Hematopoietic multipotent progenitor cell treated with erythropoietin and hydrocortisone succinate and interleukin-3 and kit ligand, for 8 days (in vitro differentiated cells): ENCODE measurements around the gene HINT2.

ENCODE experiments used
- DNase-seq: peaks from one replicate; pipeline ENCODE4 v3.0.0-alpha.2; 2015

Gene HINT2

DNA sequence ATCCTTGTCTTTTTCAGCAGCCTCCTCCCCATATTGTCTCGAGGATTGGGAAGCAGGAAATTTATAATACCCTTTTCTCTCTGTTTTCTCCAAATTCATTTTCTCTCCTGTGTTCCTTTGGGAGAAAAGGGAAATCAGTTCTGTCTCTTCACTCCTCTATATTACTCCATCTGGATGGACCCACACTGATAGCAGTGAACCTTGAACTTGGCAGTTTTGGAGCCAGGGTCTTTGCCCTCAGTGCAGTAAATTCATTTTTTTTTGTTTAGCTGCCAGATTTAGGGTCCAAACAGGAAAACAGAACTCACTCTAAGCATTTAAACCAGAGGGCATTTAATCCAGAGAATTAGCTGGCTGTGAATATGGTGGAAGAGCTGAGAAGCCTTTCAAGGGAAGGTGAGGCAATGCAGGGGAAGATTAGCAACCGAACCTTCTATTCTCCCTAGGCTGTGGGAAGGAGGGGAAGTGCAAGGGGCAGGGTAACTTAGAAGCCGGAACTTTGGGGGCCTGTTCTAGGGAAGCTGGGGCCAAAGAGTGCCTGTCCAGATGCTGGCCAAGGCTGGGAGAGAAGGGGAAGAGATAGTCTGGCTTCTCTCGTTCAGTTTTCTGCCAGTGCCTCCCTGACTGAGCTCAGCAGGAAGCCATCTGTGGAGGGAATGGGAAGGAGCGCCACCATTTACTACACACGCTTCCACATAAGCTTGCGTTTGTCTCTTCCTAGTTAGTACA lies 39.8 kb downstream of the HINT2 start:
- no peak for DNase-seq

DNA sequence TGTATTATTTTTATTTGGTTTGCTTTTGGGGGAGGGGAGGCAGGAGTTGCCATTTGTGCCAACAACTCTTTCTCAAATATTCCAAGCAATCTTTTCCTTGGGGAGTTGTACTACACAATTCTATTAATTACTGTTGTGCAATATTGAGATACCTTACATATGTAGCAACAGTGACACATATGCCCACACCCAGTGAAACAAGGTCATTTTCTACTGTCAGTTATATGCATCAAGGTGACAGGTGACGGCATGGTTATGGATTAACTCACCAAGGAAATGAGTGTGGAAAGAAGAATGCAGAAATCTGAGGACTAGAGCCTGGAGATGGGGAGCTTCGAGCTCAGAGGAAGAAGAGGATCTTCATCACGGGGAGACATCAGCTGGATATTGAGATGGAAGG lies 42.9 kb downstream of the HINT2 start:
- DNase-seq = no peak

DNA sequence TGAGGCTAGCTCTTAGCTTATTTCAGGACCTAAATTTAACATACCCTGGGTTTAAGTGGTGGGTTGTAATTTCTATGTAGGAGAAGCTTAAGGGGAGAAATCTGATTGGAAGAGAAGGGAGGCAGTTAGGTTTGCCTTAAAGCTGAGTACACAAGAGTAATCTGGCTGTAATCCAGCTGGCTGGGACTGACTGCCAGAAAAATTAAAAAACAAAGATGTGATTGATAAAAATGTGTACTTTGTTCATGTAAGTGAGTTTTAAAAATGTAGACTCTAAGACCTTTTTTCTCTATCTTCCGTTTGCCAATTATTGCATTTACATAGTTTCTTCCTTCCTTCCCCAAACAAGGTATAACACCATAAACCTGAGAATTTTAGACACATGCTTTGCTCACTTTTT lies 43.3 kb downstream of the HINT2 start:
- peak; percentile 65 for DNase-seq

- no peak for DNase-seq
Measured at GRCh38 chr9:35771075-35771433, 43.8 kb downstream of the HINT2 start.

- no peak for DNase-seq
Measured at GRCh38 chr9:35769763-35770162, 45.1 kb downstream of the HINT2 start.

DNA sequence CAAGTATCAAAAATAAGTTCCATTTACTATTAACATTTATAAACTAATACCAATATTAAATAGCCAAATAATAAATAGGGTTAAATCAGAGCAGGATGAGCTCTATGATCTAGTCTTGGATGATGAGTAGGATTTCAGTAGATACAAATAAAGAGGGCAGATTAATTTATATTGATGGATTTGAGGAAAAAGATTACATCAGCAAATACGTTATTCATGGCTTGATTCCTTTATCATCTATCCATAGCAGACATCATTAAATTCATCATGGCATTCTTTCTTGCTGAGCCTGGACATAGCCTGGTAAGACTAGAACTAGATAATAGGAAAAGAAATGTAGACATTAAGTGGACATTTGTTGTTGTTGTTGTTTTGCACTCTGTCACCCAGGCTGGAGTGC lies 47.4 kb downstream of the HINT2 start:
- DNase-seq = no peak

- no peak for DNase-seq
Measured at GRCh38 chr9:35766997-35767396, 47.8 kb downstream of the HINT2 start.

DNA sequence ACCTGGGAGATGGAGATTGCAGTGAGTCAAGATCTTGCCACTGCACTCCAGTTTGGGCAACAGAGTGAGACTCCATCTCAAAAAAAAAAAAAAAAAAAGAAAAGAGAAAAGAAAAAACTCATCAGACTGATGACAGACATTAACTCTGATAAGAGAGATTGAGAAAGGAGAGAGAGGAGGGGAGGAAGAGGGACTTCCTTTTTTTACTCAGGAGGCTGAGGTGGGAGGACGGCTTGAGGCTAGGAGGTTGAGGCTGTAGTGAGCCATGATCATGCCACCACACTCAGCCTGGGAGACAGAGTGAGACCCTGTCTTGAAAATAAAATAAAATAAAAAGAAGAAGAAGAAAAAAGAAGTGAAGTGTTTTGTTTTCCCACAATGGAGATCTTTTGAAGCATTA lies 51.0 kb downstream of the HINT2 start:
- DNase-seq = no peak

DNA sequence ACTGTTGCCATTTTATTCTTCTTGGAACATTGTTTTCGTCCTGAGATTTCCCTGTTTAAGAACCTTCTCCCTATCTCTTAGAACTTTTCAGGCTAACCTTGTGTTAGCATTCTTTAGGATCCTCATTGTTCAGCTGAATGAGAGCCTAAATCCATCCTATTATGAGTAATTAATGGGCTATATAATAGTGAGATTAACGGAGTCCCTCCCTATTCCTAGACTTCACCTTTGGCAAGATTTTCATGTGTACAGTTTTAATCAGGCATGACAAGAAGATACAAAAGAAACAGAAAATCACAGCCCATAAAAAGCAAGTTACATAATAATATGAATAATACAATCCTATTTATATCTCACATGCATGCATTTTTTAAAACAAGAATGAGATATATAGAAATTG lies 51.7 kb downstream of the HINT2 start:
- no peak for DNase-seq
